Keratinocyte (primary cell): Measurements from ENCODE around the gene OPHN1.

ENCODE experiments used
- CTCF ChIP-seq, 3 experiments: IDR thresholded peaks in 1 of 3; conservative IDR thresholded peaks in 1 of 3; optimal IDR thresholded peaks in 1 of 3; 2 replicates in 2 of 3; 3 replicates in 1 of 3; pipeline versions ENCODE3 to v1.5.1; 2011; ENCODE audit warnings: low read length in 3 of 3, mild to moderate bottlenecking in 3 of 3, moderate library complexity in 2 of 3, control low read depth in 1 of 3, inconsistent platforms in 1 of 3; ENCODE audit not compliant: insufficient read depth in 2 of 3; ENCODE audit errors: extremely low read depth in 1 of 3
- EZH2 ChIP-seq: IDR thresholded peaks from one replicate; pipeline ENCODE4 v1.6.1; 2012; ENCODE audit warnings: inconsistent platforms, mild to moderate bottlenecking, low read length, moderate library complexity

DNA sequence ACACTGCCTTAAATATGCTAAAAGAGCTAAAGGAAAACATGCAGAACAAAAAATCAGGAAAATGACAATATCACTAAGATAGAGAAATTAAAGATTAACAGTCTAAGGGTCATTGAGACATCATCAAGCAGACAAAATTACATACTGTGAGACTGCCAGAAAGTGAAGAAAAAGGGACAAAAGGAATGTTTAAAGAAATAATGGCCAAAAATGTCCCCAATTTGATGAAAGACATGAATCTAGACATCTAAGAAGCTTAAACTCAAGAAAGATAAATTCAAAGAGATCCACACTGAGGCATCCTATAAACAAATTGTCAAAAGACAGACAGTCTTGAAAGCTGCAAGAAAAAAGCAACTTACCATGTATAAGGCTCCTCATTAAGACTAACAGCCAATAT lies 63.7 kb downstream of the OPHN1 start:
- TF ChIP-seq CTCF (optimal IDR thresholded peaks at IDR 0.05 in 1 of 3, IDR thresholded peaks at IDR 0.05 in 1 of 3, conservative IDR thresholded peaks at IDR 0.05 in 1 of 3; ENCODE audit: extremely low read depth in 1 of 3, insufficient read depth in 2 of 3, low read length in 3 of 3): no peak
- no peak for TF ChIP-seq EZH2
